ENCODE results near the gene VPS16. TPM values are rescaled to one million over a fixed set of nuclear protein-coding genes. Genes with fewer than 3 reads are reported as not detected.

Gene VPS16
- total RNA-seq, 1 donor from 2014 or later: 51.1 TPM

DNA sequence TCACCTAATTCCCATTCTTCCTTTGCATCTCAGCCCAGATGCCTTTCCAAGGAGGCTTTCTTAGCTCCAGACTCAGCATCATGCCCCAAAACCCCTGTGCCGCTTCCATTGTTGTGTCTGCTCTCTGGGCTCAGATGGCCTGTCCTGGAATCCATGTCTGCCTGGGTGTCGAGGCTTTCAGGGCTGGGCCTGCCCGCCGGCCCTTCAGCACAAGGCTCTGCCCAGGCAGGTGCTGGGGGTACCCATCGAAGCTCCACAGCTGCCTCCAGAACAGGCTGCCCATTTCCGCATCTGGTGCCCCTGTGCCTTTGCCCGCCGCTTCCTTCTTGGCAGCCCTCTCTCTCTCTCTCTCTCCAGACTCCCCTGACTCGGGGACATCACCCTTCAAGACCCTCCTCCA, 41.3 kb upstream of the VPS16 start:
- H3K36me3 Mint-ChIP-seq (ENCODE audit: unreplicated experiment): peaks cover 2% of the 10 kb centered on the region
- TF ChIP-seq, protein P1, sequence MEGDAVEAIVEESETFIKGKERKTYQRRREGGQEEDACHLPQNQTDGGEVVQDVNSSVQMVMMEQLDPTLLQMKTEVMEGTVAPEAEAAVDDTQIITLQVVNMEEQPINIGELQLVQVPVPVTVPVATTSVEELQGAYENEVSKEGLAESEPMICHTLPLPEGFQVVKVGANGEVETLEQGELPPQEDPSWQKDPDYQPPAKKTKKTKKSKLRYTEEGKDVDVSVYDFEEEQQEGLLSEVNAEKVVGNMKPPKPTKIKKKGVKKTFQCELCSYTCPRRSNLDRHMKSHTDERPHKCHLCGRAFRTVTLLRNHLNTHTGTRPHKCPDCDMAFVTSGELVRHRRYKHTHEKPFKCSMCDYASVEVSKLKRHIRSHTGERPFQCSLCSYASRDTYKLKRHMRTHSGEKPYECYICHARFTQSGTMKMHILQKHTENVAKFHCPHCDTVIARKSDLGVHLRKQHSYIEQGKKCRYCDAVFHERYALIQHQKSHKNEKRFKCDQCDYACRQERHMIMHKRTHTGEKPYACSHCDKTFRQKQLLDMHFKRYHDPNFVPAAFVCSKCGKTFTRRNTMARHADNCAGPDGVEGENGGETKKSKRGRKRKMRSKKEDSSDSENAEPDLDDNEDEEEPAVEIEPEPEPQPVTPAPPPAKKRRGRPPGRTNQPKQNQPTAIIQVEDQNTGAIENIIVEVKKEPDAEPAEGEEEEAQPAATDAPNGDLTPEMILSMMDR (IDR thresholded peaks at IDR 0.05): no peak
- H3K4me1 Mint-ChIP-seq (ENCODE audit: unreplicated experiment): peaks cover 26% of the 10 kb centered on the region
- DNase-seq (ENCODE audit: extremely low spot score, unreplicated experiment): no peak
- H3K27ac Mint-ChIP-seq (ENCODE audit: unreplicated experiment): peak overlapping the region; percentile 71
- H3K4me3 Mint-ChIP-seq (ENCODE audit: unreplicated experiment): peak overlapping the region; percentile 86
- no peaks in the 10 kb centered on the region for H3K9me3 Mint-ChIP-seq (ENCODE audit: unreplicated experiment)
- H3K27me3 Mint-ChIP-seq (ENCODE audit: unreplicated experiment): peaks cover 10% of the 10 kb centered on the region

DNA sequence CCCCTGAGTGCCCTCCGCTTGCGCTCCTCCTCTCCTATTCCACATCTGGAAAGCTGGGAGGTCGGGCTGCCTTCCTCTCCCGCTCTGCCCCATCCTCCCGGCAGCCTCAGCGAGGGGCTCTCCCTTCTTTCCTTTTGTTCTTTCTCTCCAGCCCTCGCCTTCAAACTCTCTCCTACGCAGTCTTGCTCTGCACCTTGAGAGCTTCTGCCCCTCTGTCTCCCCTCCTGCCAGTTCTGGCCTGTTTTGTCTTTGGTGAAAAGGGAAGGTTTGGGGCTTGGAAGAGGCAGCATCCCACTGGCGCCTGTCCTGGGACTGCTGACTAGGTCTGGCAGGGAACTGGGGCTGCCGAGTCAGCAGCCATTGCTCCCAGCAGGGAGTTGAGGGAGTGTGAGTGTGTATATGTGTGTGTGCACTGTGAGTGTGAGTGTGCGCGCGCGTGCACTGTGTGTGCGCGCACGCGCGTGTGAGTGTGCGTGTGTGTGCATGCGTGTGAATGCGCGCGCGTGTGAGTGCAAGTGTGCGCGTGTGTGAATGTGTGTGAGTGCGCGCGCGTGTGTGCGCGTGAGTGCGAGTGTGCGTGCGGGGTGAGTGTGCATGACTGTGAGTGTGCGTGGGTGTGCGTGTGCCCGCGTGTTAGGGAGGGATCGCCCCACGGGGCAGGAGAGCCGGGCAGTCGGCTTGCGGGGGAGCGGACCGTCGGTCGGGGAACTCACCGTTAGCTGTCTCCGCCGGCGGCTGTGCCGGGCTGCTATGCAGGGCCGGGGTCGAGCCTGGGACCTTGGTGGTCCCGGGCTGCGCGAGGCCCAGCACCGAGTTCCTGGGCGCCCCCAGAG, 40.6 kb upstream of the VPS16 start:
- peak overlapping the region; percentile 71 for H3K27ac Mint-ChIP-seq (ENCODE audit: unreplicated experiment)
- no peak for DNase-seq (ENCODE audit: extremely low spot score, unreplicated experiment)
- H3K4me3 Mint-ChIP-seq (ENCODE audit: unreplicated experiment): peak overlapping the region; percentile 86
- peaks cover 30% of the 10 kb centered on the region for H3K4me1 Mint-ChIP-seq (ENCODE audit: unreplicated experiment)
- peaks cover 14% of the 10 kb centered on the region for H3K27me3 Mint-ChIP-seq (ENCODE audit: unreplicated experiment)
- no peaks in the 10 kb centered on the region for H3K9me3 Mint-ChIP-seq (ENCODE audit: unreplicated experiment)
- peaks cover 2% of the 10 kb centered on the region for H3K36me3 Mint-ChIP-seq (ENCODE audit: unreplicated experiment)
- TF ChIP-seq, protein P1 (IDR thresholded peaks at IDR 0.05): no peak

DNA sequence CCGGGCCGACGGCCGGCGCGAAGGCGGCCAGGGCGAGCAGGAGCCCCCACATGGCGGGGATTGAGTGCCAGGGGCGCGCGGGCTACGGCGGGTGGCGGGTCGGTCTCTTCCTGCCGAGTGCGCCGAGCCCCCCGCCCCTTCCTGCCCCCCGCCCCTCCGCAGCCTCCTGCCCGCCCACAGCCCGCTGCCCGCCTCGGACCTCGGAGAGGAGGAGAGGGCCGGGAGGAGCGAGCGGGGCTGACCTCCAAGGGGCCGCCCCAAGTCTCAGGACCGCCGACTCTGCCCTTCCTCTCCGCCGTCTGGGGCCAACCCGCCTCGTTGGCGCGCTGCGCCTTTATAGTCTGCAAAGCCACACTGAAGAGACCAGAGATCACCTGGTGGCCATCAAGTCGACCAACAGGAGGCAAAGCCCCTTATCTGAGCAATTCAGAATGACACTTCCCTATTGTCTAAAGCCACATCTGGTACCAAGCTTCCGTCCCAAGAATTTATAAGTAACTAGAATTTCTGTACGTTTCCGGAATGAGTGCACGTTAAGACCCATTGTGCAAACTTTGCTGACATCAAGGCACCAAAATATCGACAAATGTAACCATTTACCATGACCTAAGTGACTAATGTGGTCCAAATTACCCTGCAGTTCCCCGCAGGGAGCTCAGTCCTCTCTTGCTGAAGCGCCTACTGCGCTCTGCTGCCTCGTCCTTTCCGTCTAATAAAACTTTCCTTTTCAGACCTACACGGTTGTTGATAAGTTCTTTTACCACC, 39.8 kb upstream of the VPS16 start, which contains the start of gene CPXM1:
CPXM1 (minus strand) TSS at position 107 of the 765 bp plus-strand sequence; CDS start at position 52, 55 bp downstream.
- Mint-ChIP-seq H3K36me3 (ENCODE audit: unreplicated experiment) (peaks cover 2% of the 10 kb centered on the region), H3K27me3 (ENCODE audit: unreplicated experiment) (peaks cover 14% of the 10 kb centered on the region), H3K4me3 (ENCODE audit: unreplicated experiment) (peak within 1 kb of the TSS; percentile 86), H3K9me3 (ENCODE audit: unreplicated experiment) (no peaks in the 10 kb centered on the region), H3K4me1 (ENCODE audit: unreplicated experiment) (peaks cover 30% of the 10 kb centered on the region), H3K27ac (ENCODE audit: unreplicated experiment) (peak within 1 kb of the TSS; percentile 79)
- TF ChIP-seq, protein P1 (IDR thresholded peaks at IDR 0.05): peak; percentile 28
- DNase-seq (ENCODE audit: extremely low spot score, unreplicated experiment): no peak

- H3K27me3 Mint-ChIP-seq (ENCODE audit: unreplicated experiment): peaks cover 19% of the 10 kb centered on the region
These were observed 39.2 kb upstream of the VPS16 start for GRCh38 chr20:2801286-2801728.

More at GRCh38 chr20:2801286-2801728, 39.2 kb upstream of the VPS16 start:
- no peak for DNase-seq (ENCODE audit: extremely low spot score, unreplicated experiment)
- peaks cover 4% of the 10 kb centered on the region for H3K36me3 Mint-ChIP-seq (ENCODE audit: unreplicated experiment)
- H3K4me3 Mint-ChIP-seq (ENCODE audit: unreplicated experiment): peak overlapping the region; percentile 81
- no peaks in the 10 kb centered on the region for H3K9me3 Mint-ChIP-seq (ENCODE audit: unreplicated experiment)
- peak overlapping the region; percentile 79 for H3K27ac Mint-ChIP-seq (ENCODE audit: unreplicated experiment)
- TF ChIP-seq, protein P1 (IDR thresholded peaks at IDR 0.05): no peak
- H3K4me1 Mint-ChIP-seq (ENCODE audit: unreplicated experiment): peaks cover 34% of the 10 kb centered on the region
